Hepatic stellate cell (primary cell): ENCODE data around the gene SGTA.
"Not testable (repeated sequence)": the region's sequence is repeated elsewhere in the genome, so short reads cannot be mapped to it uniquely, and the experiment has no call there.

ENCODE experiments used
- DNase-seq: peaks from one replicate; pipeline ENCODE4 v3.0.0; 2011; ENCODE audit warnings: low spot score

SGTA gene

DNA sequence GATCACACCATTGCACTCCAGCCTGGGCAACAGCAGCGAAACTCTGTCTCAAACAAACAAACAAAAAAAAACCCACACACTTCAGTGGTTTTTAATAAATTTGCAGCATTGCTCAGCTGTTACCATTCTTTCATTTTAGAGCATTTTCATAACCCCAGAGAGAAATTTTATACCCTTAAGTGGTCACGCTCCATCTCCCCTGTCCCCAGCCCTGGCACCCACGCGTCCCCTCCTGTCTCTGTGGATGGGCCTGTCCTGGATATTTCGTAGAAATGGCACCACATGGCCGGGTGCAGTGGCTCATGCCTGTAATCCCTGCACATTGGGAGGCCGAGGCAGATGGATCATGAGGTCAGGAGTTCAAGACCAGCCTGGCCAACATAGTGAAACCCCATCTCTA lies 10.1 kb upstream of the SGTA start:
- DNase-seq, result no peak

GRCh38 chr19:2792666-2793065 lies 9.6 kb upstream of the SGTA start:
- not testable (repeated sequence) for DNase-seq

- DNase-seq, result no peak
Observed at GRCh38 chr19:2791876-2792275, 8.8 kb upstream of the SGTA start.

DNA sequence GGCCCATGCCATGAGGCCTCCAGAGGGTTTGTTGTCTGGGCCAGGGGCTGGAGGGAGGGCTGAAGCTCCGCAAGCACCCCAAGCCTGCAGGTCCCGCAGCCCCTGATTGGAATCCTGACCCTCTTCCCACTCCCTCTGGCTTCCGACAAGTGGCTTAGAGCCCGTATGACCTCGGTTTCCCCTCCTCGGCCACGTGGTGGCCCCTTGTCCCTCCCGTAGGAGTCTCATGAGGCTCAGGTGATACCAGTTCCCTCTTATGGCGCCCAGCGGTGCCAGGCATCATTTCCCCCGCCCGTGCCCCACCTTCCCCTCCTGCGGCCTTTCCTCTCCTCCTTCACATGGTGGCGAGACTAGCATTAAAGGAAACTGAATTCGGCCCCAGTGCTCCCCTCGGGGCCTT lies 8.4 kb upstream of the SGTA start:
- no peak for DNase-seq

- no peak for DNase-seq
Observed at GRCh38 chr19:2790557-2791271, 7.6 kb upstream of the SGTA start.

- DNase-seq, result no peak
Observed at GRCh38 chr19:2790194-2790556, 7.1 kb upstream of the SGTA start.

DNA sequence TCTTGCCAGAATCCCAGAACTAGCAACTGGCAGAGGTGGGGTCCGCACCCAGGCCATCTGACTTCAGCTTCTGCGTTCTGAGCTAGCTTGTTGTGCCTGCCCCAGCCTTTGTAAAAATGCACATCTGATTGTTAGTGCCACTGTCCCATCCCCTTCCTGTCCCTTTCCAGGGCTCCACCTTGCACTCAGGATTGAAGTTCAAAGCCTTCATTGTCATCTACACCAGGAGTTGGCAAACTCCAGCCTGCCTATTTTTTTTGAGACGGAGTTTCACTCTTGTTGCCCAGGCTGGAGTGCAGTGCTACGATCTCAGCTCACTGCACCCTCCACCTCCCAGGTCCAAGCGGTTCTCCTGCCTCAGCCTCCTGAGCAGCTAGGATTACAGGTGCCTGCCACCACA lies 5.2 kb upstream of the SGTA start:
- DNase-seq, result no peak

DNA sequence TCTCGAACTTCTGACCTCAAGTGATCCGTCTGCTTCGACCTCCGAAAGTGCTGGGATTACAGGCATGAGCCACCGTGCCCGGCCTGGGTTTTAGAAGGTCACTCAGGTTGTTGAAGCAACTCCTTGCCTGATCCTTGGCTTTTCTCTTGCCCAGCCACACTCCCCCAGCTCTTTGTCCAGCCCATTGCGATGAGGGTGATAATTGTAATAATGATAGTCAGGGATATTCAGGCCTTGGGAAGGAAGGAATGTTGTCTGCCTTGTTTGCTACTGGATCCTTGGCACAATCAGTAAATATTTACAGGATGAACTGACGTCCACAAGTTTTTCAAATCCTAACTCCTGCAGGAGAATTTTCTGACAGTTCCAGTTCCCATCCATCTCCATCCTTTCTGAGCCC lies 4.0 kb upstream of the SGTA start:
- DNase-seq, result no peak

DNA sequence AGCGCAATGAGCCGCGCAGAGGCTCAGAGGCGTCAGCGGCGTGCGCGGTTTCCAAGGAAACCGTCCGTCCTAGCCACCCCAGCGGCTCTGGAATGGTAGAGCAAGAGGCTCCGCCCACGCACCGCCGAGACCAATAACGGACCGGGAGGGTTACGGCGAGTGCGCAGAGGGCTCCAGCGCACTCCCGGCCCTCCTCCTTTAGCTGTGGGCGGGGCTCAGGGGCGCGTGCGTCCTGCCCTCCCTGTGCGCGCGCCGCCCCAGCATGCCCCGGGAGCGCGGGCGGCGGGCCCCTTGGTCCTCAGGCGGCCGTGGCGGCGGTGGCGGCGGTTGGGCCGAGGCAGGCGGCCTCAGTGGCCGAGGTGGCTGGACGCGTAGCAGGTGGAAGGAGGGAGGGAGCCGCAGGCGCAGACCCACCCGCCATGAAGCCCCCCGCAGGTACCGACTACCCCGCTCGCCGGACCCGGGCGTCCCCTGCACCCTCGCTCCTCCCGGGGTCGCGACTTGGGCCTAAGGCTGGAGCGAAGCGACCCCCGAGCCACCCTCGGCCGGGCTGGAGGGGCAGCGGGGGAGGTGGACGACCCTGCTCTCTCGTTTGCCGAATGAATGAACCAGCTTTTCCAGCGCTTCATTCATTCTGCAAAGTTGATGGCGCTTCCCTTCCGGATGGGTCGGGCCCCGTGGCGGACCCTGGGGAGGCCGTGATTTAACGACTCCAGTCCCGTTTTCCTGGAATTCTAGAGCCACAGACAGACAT lies 2.3 kb upstream of the SGTA start, which contains the start of gene THOP1:
Gene THOP1, plus strand, starts transcription at position 260 of the 754 bp plus-strand sequence. Its CDS starts 160 bp downstream, at position 420.
- peak; percentile 99 for DNase-seq

DNA sequence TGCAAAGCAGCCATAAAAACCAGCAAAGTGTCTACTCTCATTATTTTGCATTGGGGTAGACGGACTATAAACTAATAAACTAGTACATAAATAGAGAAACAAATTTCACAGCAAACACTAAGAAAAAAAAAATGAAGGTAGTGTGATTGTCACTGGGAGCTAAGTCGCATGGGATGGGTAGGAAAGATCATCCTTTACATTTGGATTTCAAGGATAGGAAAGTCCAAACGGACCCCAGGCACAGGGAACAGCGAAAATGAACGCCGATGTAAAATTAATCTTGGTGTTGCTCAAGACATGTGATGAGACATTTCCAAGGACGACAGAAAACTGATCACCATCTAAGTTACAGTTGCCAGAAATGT lies 690 bp upstream of the SGTA start:
- no peak for DNase-seq

- DNase-seq, result no peak
Observed at GRCh38 chr19:2782329-2782935, 641 bp downstream of the SGTA start.

DNA sequence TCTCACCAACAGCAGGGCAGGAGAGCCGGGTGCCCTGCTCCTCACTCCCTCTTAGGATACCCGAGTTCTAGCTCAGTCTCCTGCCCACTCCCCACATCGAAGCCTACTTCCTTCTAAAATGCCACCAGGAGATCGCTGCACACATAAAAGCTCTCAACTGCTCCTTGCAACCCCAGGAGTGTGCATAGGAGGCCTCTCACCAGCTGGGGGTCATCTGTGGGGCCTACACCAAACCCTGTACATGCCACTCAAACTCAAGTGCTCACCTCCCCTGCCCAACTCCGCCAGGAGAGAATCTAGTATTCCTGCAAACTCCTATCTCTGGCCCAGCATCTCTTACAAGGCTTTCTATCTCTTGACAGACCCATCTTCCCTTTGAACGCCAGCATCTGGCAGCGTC lies 2.8 kb downstream of the SGTA start:
- DNase-seq, result no peak

GRCh38 chr19:2779121-2779740 lies 3.8 kb downstream of the SGTA start:
- DNase-seq, result no peak

DNA sequence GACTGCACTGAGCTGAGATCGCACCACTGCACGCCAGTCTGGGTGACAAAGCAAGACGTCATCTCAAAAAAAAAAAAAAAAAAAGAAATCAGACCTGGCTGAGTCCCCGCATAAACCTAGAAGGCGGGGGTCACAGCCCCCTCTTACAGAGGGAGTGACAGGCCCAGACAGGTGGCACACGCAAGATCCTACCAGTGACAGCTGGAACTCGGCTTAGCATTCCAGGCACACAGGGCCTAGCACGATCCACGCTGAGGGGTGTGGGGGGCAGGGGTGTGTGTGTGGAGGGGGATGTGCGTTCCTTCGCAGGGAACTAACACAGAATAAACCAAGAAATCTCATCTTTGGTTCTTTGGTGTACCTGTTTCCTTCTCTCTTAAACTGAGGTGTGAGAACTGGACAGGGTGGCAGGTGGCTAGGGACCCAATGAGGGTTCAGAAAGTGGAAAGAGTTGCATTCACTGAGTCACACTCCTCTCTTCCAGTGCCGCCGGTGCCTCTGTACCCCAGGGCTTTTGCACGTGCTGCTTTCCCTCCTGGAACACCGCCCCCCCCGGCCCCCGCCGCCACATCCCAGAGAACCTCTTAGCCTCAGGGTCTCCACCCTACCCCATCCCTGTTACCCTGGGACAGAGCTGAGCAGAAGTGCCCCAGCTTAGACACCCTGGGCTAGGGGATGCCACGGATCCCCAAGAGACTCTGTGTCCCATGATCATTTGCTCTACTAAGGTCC lies 5.0 kb downstream of the SGTA start:
- DNase-seq, result no peak

- DNase-seq, result peak; percentile 87
Observed at GRCh38 chr19:2775556-2776430, 7.3 kb downstream of the SGTA start.

DNA sequence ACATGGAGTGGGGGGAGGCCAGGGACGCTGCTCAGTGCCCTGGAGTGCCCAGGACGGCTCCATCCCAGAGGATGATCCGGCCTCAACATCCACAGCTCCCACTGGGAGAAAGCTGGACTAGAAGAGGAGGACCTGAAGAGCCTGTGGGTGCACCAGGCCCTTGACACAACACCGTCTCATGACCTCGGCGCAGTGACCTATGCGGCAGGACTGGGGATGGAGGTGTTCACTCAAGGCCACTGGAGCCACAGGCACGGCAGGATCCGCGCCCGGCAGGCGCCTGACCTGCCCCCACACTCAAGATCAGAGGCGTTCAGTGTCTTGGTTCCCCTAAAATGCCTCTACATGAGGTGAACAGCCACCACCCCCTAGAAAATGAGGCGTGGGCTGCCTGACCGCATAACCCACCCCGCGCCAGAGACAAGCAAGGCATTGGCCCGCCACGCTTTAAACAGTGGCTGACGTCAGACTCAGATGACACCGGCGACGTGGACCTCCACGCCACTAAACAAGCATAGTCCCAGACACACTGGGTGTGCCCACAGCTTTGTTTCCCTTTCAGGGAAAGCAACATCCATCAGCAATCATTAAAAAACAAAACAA lies 8.0 kb downstream of the SGTA start:
- no peak for DNase-seq

DNA sequence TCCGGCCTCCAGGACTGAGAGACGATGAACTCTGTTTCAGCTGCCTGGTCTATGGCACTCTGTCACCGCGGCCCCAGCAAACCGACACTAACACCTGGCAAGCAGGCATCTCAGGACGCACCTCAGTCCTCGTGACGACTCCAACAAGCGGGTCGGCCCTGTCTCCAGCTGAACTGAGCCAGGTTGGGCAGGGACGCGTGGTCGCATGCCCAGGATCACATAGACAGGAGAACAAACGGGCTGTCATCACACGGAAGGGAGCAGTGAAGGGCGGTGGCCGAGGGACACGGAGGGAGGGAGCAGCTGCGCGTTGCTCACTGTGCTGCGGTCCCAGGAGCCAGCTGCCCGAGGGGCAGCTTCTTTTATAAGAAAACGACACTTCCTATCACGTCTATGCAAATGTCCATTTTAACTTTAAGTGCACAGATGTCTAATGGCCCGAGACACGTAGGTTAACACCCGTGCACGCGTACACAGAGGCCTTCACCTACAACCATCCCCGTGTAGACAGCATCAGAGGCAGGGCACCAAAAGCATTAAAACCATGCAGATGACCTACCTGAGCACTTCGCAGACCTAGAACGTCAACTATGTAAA lies 8.9 kb downstream of the SGTA start:
- DNase-seq, result no peak

GRCh38 chr19:2771786-2772674 lies 11.0 kb downstream of the SGTA start:
- DNase-seq, result no peak
